RKO (cell line): ENCODE results near the gene FOXM1.
A peak's percentile ranks its signal among the peaks of the same experiment; 100 is the strongest.

Experiments
- DNase-seq: peaks from one replicate; pipeline ENCODE4 v3.0.0-alpha.2; 2016; ENCODE audit warnings: low spot score

Gene FOXM1, protein sequence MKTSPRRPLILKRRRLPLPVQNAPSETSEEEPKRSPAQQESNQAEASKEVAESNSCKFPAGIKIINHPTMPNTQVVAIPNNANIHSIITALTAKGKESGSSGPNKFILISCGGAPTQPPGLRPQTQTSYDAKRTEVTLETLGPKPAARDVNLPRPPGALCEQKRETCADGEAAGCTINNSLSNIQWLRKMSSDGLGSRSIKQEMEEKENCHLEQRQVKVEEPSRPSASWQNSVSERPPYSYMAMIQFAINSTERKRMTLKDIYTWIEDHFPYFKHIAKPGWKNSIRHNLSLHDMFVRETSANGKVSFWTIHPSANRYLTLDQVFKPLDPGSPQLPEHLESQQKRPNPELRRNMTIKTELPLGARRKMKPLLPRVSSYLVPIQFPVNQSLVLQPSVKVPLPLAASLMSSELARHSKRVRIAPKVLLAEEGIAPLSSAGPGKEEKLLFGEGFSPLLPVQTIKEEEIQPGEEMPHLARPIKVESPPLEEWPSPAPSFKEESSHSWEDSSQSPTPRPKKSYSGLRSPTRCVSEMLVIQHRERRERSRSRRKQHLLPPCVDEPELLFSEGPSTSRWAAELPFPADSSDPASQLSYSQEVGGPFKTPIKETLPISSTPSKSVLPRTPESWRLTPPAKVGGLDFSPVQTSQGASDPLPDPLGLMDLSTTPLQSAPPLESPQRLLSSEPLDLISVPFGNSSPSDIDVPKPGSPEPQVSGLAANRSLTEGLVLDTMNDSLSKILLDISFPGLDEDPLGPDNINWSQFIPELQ

DNA sequence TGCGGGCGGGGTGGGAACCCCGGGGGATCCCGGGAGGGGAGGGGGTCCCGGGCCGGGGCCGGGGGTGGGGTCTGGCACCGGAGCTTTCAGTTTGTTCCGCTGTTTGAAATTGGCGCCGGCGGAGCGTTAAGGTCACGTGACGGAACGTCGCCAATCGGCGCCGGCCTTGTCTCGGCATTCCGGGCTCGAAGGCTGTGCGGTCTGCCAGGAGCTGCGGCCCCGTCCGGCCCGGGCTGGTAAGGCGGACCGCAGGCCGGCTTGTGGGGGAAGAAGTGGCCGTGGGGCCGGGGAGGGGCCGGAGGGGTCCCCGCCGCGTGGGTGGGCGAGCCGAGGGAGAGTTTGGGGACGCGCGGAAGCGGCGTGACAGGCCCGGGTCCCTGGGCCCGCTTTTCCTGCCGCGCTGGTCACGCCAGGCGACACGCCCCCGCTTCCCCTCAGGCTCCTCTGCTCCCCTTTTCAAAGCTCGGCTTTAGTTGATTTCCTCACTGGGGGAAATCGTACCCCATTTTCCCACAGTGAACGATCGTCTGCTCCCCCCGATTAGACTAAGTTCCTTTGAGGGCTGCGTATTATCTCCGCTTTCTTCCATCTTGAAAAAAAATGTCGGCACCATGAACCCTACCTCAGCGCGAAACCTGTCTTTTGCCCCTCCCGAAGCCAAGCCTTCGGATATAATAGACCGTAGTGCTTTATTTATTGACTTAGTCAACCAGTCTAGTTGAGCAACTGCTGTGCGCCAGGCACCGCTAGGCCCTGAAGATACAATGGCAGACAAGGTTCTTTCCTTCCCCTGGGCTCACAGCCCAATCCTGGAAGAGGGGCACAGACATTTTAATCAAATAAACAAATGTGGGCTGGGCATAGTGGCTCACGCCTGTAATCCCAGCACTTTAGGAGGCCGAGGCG is at the start of gene FOXM1, which contains the start of gene RHNO1:
Gene FOXM1 (minus strand): TSS at position 128 of the 906 bp plus-strand sequence. CDS start 2,696 bp downstream, outside the sequence.
Gene RHNO1 (plus strand): TSS at position 177 of the 906 bp plus-strand sequence. CDS start 8,144 bp downstream, outside the sequence.
- DNase-seq = peak; percentile 88

DNA sequence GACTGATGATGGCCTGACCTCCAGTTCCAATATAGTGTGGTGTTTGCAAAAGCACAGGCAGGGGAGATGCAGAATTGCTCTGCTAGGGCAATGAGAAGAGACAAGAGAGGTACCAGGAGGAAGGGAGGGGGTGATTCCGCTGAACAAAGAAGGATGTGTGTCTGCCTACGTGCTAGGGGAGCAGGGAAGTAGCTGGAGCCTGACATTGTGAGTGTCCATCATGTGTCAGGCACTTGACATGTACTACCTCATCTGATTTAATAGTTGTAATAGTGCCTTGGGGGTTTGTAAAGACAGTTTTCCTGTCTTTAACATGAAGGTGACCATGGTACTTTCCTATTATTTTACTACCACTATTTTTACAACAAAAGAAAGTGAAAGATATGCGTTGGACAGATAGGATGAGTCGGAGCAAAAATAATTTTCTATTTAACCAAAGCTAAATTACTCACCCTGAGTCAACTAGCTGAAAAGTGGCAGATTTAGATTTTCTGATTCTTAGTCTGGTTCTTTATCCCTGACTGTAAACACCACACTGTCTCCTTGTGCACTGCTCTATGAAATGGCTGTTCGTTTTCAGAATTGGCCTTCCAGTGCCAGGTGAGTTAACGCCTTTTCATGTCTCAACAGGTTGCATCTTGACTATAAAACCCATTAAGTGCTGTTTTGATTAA is 48.5 kb upstream of the FOXM1 start:
- peak; percentile 34 for DNase-seq

DNA sequence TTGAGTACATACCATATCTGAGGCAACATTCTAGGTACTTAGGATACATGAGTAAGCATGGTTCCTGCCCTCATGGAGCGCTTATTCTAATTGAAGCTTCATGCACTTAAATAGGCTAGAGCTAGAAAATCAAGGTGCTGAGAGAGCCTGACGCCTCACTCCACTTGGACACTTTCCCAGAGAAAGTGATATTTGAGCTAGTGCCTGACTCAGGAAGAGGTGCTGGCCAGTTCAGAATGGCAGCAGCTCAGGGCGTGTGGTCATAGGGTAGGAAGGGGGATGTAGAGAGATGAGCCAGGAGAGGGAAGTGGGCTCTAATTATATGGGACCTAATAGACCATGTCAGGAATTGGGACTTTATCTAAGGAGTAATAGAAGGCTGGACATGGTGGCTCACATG is 47.0 kb upstream of the FOXM1 start:
- DNase-seq = peak; percentile 30

DNA sequence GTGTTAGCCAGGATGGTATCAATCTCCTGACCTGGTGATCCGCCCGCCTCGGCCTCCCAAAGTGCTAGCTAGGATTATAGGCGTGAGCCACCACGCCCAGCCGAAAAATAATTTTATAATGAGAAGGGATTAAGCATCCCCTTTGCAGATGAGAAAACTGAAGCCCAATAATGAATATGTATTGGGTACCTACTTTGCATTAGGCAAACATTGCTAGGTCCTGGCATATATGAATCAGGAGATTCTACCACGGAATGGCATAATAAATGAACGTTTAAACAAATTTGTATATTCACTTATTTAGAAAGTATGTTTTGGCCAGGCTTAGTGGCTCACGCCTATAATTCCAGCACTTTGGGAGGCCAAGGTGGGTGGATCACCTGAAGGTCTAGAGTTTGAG is 46.1 kb upstream of the FOXM1 start:
- DNase-seq = no peak

DNA sequence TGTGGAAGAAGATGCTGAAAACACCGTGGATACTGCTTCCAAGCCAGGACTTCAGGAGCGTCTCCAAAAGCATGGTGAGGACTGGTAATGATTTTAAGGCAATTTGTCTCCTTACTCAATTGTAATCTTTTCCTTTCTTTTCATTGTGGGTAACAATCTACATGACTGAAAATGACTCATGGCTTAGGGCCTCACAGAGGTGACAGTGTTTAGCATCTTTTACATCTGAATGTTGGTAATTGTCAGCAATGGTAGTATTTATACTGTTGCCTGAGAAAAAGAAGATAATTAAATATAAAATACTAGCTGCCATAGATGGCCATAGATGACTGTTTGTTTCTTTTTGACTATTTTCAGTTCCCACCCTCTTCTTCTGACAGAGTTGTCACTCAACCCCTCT is 45.4 kb upstream of the FOXM1 start:
- peak; percentile 9 for DNase-seq

DNA sequence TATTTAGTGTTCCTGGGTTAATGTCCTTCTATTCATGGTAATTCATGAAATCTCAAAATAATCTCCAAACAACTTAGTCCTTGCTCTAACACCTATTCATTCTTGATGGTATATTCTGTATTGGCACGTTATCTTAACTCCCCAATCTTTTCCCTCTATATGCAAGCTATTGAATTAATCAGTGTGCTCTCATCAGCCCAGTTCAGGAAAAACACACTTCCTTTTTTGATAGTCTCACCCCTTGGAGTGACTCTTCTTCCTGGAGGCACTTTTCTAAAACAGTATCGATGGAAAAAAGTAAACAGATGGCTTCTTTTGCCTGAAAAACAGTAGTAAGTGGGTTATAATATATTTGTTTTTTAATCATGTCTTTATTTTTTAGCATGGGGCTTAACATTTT is 42.3 kb upstream of the FOXM1 start:
- no peak for DNase-seq

DNA sequence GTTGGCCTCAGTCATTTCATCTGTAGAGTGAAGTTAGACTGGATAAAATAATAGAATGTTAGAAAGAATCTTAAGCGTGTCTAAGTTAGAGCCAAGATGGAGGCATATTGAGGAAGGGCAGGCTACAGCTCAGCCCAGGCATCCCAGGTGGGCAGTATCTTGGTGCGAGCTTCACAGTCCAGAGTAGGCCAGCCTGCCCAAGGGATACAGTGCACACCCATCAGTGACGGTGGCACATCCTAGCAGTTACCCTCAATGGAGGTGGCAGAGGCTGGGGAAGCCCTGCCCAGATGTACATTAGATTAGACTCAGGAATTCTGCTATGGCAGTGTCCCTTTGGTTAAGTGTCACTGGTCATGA is 35.2 kb upstream of the FOXM1 start:
- DNase-seq = no peak

DNA sequence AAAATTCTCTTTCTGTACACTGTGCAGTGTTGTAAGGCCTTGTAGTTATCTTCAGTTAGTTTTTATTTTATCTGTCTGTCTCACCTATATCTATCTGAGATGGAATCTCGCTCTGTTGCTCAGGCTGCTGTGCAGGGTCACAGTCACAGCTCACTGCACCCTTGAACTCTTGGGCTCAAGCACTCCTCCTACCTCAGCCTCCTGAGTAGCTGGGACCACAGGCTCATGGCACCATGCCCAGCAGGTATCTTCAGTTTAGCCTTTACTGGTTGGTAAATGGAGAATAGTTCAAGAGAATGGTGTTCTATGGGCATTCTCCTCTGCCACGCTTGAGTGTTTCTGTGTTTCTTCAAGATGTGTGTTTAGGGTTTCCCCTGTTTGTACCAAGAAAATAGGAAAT is 27.3 kb upstream of the FOXM1 start:
- no peak for DNase-seq

DNA sequence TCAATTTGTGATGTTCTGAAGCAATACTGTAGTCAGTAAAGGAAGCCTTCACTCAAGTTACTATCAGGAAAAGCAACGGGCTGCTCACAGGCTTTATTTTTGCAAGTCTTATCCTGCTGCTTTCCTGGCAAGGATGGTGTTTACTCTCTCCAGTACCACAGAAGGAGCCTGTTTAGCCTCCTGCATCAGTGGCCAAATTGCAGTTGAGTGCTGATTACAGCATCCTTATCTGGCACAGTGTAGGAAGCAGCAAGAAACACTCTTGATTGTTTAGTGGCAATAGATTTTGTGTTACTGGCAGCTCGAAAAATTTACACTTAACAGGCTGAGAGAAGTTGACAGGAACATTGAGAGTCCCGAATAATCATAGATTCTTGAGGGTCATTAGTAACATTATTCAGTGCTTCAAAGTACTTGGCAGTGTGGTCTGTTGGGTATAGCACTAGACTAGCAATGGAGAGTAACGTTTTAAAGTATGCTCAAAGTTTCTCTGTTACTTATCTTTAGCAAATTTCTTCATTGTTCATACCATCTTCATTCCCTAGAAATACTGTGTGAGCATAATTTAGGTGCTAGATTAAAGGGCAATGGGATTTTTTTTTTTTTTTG is 25.4 kb upstream of the FOXM1 start:
- no peak for DNase-seq

DNA sequence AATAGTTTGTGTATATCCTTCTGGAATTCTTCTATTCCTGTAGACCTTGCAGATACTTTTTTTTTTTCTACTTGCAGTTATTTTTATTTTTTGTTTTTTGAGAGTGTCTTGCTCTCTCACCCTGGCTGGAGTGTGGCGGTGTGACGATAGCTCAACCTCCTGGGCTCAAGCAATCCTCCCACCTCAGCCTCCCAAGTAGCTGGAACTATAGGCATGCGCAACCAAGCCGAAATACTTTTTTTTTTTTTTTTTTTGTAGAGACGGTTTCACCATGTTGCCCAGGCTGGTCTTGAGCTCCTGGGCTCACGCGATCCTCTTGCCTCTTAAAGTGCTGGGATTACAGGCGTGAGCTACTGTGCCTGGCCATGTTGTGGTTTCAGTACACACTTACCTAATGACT is 23.7 kb upstream of the FOXM1 start:
- DNase-seq = no peak

DNA sequence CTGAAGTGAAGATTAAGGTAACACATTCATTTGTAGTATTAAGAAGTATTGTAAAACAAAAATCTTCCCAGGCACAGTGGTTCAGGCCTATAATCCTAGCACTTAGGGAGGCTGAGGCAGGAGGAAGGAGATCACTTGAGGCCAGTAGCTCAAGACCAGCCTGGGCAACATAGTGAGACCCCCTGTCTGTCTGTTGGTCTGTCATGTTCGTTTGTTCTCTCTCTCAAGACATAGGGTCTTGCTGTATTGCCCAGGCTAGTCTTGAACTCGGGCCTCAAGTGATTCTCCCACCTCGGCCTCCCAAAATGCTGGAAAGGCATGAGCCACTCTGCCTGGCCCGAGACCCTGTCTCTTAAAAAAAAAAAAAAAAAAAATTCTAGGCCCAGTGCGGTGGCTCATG is 20.4 kb upstream of the FOXM1 start:
- no peak for DNase-seq

DNA sequence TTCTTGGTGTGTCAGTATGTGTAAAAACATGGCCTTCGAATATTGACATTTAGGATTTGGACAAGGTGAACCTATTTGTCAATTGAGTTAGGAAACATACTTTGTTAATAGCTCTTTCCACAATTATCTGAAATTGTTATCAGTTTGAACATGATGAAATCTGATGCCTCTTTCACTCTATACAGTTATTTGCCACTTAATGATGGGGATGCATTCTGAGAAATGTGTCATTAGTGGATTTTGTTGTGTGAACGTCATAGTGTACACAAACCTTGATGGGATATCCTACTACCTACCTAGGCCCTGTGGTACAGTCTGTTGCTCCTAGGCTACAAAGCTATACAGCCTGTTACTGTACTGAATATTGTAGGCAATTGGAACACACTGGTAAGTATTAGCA is 18.5 kb upstream of the FOXM1 start:
- DNase-seq = no peak

DNA sequence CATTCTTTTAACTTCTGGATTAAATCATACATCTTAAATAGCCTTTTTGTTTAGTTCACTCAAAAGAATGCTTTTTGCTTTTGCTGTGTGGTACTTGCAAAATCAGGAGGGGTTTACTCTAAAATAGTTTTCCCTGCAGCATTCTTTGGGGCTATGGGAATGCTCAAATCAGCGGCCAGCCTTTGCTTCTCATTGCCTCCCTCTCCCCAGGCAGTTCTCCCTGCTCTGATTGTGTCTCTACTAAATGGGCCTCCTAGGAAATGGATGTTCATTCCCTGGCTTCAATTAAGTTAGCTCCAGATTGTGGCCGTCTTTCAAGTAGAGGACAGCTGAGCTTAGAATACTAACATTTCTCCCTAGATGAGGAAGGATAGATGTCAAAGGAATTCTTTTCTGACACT is 18.1 kb upstream of the FOXM1 start:
- no peak for DNase-seq

DNA sequence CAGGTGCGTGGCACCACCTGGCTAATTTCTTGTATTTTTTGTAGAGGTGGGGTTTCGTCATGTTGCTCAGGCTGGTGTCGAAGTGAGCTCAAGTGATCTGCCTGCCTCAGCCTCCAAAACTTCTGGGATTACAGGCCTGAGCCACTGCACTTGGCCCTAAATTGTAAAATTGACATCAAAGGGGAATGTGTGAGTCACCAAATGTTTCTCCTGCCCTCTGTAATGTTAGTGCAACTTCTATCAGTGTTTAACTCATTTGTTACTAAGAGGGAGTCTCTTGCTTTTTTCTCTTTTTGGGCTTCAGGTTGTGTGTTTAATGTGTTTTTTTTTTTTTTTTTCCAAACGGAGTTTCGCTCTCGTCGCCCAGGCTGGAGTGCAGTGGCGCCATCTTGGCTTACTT is 16.0 kb upstream of the FOXM1 start:
- peak; percentile 84 for DNase-seq

DNA sequence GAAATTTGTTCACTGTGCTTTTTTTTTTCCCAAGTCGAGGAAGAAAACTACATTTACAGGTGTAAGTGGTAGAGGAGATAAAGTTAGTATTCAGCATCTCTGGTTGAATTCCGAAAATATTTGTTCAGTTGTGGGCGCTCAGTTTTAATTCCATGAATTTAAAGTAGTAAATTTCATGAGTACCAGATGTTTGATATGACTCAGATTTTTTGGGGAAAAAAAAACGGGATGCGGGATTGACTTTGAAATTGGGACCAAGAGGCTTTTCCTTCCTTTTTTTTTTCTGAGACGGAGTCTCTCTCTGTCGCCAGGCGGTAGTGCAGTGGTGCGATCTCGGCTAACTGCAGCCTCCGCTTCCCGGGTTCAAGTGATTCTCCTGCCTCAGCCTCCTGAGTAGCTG is 15.3 kb upstream of the FOXM1 start:
- no peak for DNase-seq

DNA sequence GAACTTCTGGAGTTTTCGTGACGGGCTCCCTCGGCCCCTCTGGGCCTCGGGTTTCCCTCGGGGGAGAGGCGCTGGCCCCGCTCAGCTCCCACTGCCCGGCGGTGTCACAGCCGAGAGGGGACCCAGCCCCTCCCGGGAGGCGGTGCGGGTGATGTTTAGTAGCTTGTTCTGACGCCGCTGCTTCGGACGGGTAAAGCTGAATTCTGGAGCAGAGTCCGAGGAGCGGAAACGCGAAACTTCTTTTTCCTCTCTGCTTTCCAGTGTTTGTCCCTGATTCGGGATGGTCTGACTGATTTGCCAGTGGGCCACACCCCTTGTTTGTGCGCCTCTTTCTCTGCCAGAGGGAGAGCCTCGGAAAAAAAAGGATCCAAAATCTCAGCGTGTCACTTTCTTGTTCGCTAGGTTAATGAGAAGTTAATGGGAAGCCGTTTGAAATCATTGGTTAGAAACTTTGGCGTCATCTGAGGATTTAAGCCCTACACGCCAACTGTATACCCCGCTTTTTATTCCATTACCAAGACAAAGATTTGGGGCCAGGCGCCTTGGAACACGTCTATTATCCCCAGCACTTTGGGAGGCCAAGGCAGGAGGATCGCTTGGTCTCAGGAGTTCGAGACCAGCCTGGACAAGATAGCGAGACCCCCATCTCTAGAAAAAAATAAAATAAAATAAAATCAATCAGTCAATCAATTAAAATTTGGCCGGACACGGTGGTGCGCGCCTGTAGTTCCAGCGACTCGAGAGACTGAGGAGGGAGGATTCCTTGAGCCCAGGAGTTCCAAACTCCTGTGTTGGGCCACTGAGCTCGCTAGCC is 14.5 kb upstream of the FOXM1 start:
- DNase-seq = peak; percentile 77

DNA sequence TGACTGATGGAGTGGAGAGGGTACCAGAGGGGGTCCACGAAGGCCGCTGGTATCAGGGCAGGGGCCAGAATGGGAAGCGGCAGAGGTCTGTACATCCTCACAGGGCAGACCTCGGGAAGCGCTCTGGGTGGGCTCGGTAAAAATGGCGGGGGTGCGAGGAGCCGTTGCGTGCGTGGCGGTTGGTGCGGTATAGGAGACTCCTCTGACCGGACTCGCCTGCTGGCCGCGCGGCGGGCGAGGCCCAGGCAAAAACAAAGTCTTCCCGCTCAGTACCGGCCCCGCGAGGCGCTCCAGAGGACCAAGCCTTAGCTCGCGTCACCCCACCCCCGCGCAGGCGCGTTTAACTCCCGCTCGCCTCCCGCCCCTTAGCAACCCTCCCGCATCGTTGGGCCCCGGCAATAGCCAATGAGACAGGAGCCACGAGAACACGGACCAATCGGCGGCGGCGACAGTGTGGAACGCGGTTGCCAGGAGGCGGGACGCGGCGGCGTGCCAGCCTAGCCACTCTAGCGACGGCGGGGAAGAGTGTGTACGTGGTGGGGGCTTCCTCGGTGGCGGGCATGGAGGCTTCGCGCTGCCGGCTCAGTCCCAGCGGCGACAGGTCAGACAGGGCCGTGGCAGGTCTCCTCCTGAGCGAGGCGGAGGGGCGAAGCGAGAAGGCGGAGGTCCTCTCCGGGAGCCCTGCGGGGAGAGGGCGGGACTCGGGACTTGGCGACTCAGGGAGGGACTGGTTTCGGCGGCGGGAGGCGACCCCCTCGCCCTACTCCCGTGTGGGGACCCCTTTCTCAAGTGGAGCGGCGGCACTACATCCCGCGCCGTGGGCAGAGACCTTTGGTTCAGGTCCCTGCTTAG is 13.6 kb upstream of the FOXM1 start, which contains the start of gene TULP3:
Gene TULP3 (plus strand): TSS at position 504 of the 852 bp plus-strand sequence. CDS start 57 bp downstream, at position 561.
- DNase-seq = peak; percentile 97

DNA sequence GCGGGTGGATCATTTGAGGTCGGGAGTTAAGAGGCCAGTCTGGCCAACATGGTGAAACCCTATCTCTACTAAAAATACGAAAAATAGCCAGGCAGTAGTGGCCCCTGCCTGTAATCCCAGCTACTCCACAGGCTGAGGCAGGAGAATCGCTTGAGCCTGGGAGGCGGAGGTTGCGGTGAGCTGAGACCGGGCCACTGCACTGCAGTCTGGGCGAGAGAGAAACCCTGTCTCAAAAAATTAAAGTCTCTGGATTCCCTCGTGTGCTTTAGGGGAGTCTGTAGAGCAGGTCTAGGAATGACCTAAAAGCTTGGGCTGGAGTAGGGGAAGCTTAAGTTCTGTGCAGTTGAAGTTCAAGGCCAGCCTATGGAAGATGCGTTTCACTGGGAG is 13.0 kb upstream of the FOXM1 start:
- no peak for DNase-seq

DNA sequence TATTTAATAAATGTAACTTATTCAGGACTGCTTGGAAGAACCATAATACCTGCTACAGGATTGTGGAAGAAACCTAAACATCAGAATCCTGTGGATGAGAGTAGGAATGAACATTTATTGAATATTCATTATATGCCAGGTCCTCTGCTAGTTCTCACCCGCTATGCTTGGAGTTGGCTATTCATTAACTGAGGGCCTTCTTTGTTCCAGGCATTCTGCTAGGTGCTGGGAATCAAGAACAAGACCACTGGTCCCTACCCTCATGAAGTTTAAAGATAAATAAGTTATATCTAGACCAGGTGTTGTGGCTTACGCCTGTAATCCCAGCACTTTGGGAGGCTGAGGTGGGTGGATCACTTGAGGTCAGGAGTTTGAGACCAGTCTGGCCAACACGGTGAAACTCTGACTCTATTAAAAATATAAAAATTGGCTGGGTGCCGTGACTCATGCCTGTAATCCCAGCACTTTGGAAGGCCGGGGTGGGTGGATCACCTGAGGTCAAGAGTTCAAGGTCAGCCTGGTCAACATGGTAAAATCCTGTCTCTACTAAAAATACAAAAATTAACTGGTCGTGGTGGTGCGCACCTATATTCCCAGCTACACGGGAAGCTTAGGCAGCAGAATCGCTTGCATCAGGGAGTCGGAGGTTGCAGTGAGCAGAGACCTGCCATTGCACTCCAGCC is 9.9 kb upstream of the FOXM1 start:
- DNase-seq = no peak
